GM19239 (cell line): ENCODE results near the gene HIC2.
"Not testable (repeated sequence)": the region's sequence is repeated elsewhere in the genome, so short reads cannot be mapped to it uniquely, and the experiment has no call there.

Experiments used
- DNase-seq: peaks from one replicate; pipeline ENCODE4 v3.0.0; 2011; ENCODE audit warnings: low spot score; ENCODE audit not compliant: insufficient read length
- FAIRE-seq: peaks from 2 replicates; lab custom pipeline; 2011; peaks lifted over from hg19 to GRCh38; lab: Jason Lieb, UNC

Gene HIC2

GRCh38 chr22:21484039-21484438 is 66.9 kb downstream of the HIC2 start:
- not testable (repeated sequence) for DNase-seq, FAIRE-seq

- not testable (repeated sequence) for DNase-seq, FAIRE-seq
Measured at GRCh38 chr22:21487723-21488122, 70.6 kb downstream of the HIC2 start.

GRCh38 chr22:21489149-21489680 is 72.0 kb downstream of the HIC2 start:
- DNase-seq, FAIRE-seq: not testable (repeated sequence)

GRCh38 chr22:21490556-21490955 is 73.4 kb downstream of the HIC2 start:
- not testable (repeated sequence) for DNase-seq, FAIRE-seq

- not testable (repeated sequence) for FAIRE-seq, DNase-seq
Measured at GRCh38 chr22:21492271-21492670, 75.1 kb downstream of the HIC2 start.

- not testable (repeated sequence) for DNase-seq, FAIRE-seq
Measured at GRCh38 chr22:21493789-21494782, 76.9 kb downstream of the HIC2 start.

GRCh38 chr22:21497984-21498383 is 80.8 kb downstream of the HIC2 start:
- not testable (repeated sequence) for DNase-seq, FAIRE-seq

- not testable (repeated sequence) for FAIRE-seq, DNase-seq
Measured at GRCh38 chr22:21498489-21498888, 81.3 kb downstream of the HIC2 start.

GRCh38 chr22:21499623-21500506 is 82.7 kb downstream of the HIC2 start:
- DNase-seq, FAIRE-seq: not testable (repeated sequence)
